H4 (cell line): ENCODE results near the gene TMEM147. TPM values are rescaled to one million over a fixed set of nuclear protein-coding genes. Genes with fewer than 3 reads are reported as not detected.

ENCODE experiments used
- DNase-seq: peaks from one replicate; pipeline ENCODE4 v3.0.0-alpha.2; 2015; ENCODE audit warnings: low spot score
- total RNA-seq: library from RNA; depleted of rRNA; stranded (reverse); fragments of >200 nt; shearing (Covaris generic); gene quantifications from 2 replicates; pipeline ENCODE4 v1.2.3, GENCODE V29; 2014; rRNA removed

Gene TMEM147, protein sequence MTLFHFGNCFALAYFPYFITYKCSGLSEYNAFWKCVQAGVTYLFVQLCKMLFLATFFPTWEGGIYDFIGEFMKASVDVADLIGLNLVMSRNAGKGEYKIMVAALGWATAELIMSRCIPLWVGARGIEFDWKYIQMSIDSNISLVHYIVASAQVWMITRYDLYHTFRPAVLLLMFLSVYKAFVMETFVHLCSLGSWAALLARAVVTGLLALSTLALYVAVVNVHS
- 306 and 341 TPM in 2 replicates for total RNA-seq

DNA sequence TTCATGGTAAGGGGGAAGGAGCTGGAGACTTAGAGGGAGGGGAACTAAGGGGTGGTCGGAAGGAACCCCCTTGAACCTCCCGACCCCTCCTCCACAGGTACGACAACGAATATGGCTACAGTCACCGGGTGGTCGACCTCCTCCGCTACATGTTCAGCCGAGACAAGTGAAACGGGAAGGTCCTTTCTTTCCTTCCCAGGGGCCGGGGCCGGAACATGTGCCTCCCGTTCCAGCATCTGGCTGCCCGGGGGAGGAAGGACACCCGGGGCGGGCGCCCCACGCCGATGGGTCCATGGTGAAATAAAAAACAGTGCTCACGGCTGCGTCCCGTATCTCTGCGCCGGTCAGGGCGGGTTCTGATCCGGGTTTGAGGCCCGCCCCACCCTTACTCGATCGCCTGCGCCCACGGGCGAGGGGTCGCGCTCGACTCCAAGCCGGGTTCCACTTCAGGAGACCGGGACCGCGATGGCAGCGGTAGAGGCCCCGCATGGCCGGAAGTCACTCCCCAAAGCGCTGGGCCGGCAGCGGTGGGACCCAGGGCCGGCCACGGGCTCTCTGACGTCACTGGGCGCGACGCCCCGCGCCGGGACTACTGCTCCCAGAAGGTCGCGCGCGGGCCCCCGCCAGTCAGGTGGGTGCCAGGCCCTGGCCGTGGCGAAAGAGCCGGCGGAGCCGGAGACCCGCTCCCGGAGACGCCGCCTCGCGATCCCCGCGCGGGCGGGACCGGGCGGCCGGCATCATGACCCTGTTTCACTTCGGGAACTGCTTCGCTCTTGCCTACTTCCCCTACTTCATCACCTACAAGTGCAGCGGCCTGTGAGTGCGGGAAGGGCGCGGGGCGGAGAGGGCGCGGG is at the start of gene TMEM147:
TMEM147 (plus strand) TSS at position 626 of the 854 bp plus-strand sequence; CDS start at position 740, 114 bp downstream.
- peak; percentile 93 for DNase-seq

DNA sequence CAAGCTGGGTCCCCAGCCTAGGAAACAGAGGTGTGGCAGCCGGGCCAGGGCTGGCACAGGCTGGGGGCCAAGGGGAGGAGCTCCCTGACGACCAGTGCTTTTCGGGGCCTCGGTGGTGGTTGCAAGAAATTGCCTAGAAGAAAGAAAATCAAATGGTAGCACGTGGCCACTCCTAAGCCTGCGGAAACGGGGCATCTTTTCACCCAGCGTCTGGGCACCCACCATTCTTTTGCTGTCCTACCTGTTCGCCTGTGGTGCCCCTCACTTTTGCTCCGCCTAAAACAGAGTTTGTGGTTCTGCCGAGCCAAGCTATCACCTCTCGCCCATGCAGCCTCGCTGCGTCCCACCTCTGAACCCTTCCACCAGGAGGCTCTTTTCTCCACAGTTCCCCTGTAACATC is 48.0 kb upstream of the TMEM147 start:
- no peak for DNase-seq

DNA sequence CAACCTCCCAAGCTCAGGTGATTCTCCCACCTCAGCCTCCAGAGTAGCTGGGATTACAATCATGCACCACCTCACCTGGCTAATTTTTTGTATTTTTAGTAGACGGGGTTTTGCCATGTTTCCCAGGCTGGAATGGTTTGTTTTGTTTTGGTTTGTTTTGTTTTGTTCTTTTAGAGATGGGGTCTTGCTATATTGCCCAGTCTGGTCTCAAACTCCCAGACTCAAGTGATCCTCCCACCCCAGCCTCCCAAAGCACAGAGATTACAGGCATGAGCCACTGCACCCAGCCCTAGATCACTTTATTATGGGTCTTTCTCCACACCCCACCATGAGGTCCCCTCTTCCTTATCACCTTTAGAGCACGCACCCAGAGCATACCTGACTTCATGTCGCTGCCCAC is 47.2 kb upstream of the TMEM147 start:
- no peak for DNase-seq

DNA sequence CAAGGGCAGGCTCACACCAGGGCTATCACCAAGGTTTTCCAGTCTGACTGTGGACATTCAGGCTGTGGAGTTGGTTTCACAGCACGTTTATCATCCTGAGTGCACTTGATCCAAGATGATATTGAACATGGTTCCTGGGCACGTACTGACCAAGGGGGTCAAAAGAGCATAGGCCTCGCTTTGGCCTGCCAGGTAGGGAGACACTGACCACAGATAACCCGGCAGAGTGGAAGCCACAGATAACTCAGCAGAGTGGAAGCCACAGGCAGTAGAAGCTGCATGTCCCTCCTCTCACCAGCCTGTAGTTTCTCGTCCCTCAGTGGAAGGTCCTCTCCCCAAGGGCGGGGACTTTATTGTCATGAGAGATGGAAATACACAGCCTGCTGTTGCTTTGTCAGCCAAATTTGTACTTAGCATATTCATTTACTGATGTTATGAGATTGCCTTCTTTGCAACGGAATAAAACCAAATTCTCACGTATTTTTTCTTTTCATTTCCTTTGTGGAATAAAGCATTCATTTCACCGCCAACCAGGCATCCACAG is 46.4 kb upstream of the TMEM147 start:
- no peak for DNase-seq

DNA sequence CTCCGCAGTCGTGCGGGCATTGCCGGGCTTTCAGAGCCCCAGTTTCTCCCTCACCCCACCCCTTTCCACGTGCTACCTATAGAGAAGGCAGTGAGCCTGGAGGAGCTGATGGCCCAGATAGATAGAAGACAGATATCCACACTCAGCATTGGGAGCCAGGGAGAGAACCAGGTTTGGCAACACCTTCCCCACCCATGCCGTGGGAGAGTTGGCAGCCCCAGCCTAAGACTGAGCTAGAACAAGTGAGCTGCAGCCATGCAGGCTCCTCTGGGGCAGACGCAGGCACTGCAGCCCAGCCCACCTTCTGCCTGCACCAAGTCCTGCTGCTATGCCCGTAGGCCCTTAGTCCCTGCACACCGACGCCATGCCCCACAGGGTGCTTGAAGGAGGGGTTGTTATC is 44.8 kb upstream of the TMEM147 start:
- no peak for DNase-seq

DNA sequence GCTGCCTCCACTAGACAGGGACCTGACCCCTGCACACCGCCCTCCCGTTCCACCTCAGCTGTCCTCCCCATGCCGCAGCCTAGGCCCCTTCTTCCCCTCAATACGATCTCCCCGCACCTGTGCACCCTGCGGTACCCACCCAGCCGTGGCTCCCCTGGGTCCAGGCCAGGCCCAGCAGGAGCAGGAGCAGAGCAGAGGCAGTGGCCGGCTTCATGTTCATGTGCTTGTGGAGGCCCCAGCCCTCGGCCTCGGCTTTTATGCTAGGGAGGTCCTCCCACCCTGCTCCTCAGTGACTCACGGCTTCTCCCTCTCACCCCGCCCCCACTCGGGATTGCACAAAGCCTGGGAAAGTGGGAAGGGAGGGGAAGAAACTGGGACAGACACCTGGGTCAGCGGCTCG is 43.7 kb upstream of the TMEM147 start:
- DNase-seq: no peak

DNA sequence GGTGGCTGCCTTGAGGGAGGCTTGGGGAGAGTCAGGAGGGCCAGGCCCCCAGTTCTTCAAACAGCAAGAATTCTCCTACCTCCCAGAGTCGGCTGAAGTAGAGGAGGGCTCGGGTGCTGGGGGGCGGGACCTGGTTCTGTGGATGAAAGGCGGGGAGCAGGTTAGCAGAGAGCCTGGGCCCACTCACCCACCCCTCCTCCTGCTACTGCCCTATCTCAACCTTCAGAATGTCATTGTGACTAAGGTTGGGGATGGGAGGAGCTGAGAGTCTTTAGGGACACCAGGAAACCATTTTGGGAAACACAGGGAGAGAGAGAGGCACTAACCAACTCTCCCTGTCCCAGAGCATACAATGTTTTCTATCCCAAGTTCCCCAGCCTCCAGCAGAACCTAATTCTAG is 42.7 kb upstream of the TMEM147 start:
- DNase-seq: no peak

DNA sequence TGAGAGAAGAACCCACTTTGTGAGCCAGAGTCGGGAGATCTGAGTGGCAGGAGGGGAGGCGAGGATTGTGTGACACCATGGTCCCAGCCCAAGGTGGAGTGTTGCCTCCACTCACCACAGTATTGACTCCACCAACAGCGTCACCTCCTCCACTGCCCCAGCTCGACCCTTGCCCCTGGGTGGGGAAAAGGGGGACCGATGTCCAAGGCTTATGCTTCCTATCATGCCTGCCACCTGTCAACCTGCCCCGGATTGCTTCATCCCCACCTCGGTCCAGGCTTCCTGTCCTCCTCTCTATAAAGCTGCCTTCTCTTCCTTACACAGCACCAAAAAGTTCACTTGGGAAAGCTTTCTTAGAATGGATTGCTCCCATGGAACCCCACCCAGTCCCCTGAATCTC is 39.4 kb upstream of the TMEM147 start:
- DNase-seq: no peak

DNA sequence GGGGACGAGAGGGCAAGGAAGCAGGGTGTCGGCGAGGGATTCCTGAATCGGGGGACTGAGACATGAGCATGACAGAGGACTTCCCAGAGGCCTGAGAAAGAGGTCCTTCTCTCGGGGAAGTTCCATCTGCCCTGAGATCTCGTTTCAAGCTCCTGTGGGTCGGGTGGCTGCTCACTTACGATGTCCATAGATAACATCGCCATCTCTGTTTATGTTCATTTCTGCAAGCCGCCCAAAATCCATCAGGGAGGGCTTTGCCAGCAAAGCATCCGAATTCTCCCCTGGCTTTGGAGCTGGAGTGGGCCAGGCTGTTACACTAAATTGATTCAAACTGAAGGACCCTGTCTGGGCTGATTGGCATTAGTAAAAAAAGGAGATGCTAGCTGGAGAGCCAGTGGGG is 37.9 kb upstream of the TMEM147 start:
- no peak for DNase-seq

DNA sequence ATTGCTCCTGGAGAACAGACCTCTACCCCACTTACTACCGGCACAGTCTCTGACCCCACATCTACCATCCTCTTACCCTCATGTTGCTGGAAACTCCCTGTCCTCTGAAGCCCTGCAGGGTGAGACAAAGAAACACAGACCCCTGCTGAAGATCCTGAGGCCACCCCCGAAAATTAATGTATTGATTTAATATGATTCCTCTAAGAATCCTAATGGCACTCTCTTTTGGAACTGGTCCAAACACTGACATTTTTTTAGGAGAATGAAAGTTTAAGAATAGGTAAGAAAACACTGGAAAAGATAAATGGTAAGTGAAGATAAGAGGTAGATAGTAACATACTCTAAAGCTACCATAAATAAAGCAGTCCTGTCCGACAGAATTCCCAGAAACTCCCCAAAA is 37.3 kb upstream of the TMEM147 start:
- DNase-seq: no peak

DNA sequence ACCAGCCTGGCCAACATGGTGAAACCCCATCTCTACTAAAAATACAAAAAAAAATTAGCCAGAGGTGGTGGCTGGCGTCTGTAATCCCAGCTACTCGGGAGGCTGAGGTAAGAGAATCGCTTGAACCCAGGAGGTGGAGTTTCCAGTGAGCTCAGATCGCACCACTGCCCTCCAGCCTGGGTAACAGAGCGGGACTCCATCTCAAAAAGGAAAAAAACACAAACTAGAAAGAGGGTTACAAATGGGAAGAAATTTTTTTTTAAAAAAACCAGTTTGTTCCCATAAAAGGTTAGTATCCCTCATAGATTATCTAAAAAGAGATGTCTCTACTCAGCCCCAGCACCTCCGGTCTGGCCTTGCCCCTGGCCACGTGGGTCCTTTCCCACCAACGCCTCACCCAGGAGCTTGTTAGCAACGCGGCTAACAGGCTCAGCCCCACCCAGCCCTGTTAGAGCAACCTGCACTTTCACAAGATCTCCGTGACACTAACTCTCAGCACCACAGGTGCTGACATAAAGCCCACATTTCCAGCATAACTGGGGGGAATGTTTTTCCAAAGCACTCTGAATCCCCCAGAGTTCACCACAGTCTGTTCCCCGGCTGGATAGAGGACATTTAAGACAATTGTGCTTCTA is 36.3 kb upstream of the TMEM147 start:
- no peak for DNase-seq

DNA sequence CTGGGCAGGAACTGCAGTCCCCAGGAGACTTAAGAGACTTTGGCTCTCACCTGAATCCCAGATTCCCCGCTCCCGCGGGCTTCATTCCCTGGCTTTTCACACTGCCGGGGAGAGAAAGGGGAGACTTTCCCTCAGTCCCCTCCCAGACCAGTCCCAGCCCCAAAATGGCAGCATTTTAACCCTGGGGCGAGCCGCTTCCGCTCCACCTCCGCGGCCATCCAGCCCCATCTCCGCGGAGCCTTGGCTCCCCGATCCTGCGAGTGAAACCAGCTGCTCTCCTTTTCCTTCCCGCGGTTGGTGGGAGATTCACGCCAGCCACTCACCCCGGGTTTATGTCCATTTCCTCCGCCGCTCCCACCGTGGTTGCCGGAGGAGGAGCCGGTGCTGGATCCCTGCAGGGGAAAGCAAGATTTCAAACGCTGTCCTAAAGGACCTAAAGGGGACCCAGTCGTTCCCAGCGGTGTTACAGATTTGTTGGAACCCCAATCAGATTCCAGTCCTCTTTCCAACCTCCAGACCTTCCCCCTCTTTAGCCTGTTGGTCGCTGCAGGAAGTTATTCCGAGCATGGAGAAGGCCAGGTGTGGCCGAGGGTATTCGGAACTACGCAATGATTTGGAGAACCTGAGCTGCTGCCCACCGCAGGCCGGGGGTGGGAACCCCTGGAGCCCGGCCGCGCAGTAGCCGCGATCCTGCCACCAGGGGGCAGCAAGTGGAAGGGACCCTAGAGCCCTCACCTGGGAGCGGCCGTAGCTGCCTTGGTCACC is 35.4 kb upstream of the TMEM147 start:
- DNase-seq: peak; percentile 69

DNA sequence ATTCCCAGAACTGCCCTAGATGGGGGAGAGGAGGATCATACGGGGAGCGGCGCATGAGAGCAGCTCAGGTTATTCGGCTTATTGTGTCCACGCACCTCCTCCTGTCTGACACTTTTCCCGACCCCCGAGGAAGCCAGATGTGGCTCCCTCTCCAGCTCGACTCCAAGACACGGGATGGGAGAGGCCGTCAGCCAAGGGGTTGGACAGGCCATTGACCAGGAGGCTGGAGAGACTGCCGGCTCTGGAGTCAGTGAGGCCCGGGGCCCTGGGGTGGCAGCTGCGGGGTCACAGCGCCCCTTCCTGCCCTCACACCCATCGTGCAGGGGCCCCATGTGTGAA is 34.8 kb upstream of the TMEM147 start:
- DNase-seq: no peak

DNA sequence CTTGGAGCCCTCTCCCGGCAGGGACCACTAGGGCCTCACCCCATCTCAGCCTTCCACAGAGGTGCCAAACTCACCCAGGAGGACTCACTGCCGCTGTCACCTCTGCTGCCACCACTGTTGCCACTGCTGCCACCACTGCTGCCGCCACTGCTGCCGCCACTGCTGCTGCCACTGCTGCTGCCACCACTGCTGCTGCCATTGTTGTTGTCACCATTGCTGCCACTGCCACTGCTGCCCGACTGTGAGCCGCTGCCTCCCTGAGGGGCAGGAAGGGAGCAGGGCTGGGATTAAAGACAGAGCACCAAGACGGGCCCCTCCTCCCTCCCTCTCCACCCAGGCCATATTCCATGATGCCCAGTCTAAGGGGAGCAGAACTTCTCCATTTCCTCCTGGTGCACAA is 34.1 kb upstream of the TMEM147 start:
- no peak for DNase-seq

DNA sequence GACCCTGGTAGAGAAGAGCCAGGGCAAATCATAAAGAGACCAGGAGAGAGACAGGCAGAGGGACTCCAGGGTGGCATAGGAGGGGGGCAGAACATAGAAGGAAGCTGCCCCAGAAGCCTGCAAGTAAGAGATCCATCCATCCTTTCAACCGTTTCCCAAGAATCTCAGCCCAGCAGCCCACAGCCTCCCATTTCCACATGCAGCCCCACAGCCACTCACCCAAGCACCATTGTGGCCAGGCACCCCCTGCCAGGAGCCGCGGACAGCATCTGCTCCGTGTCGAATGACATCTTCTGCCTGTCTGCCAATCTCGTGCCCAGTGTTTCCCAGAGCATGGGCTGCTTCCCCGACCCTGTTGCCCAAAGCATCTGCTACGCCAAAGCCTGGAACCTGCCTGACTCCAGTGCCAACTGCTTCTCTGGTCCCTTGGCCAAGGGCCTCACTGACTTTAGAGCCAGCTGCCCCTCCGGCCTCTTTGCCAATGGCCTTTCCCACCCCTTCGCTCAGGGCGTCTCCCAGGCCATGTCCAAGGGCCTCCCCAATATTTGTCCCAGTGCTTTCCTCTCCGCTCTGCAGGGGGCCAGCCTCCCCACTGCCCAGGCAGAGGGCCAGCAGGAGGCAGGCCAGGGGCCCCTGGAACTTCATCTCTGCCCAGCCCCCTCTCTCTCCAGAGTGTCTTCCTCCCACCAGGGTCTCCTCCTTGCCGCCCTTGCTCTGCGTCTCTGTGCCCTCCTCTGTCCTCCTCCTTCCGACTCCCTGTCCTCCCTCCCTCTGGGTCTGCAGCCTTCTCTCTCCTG is 32.4 kb upstream of the TMEM147 start:
- no peak for DNase-seq

DNA sequence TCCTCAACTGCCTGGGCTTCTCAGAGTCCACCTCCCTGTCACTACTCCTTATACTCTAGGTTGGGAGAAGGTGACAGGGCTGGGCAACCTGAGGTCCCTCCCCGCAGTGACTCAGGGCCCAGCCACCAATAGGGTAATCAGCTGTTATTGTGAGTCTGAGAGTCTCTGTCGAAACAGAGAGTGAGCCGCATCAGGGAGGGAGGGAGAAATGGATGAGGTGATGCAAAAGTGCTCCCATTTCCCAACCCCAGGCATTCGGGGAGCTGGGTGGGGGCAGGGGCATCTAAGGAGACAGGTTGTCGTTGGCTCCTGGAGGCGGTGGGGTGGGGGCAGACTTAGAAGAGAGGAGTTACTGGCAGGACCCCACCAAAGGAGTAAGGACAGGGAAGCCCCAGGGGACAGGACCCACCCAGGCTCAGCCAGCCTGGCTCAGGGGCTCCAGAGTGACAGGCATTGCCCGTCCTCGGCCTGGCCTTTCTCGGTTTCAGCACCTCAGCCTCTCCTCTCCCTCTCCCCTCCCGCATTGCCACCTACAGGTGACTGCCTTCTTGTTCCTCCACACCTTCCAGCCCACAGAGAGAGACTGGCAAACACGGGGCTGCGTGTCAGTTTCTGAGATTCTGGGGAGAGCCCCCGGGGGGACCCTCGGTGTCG is 31.7 kb upstream of the TMEM147 start, which contains the start of gene DMKN:
DMKN (minus strand) TSS at position 22 of the 654 bp plus-strand sequence. CDS start 174 bp downstream, outside the sequence.
- peak; percentile 61 for DNase-seq

DNA sequence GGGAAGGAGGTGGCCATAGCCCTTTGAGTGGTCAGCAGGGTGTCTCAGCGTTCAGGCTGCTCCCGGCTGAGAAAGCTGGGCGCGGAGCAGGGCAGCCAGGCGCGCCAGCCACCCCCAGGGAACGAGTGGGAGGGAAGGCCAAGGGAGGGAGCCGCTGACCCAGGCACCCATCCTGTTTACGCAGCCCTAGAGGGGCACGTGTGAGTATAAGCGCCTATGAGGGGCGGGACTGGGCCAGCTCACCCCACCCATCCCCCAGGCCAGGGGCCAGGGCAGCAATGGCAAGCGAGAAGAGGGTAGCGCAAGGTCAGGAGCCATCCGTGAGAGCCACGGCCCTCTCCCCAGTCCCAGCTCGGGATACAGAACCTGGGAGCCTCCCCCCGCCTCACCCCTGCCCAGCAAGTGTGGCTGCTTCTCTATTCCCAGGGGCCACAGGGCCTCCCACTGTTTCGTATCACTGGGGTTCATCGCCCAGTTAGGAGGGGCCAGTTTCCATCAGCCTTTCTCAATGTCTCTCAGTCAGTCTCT is 31.1 kb upstream of the TMEM147 start:
- DNase-seq: no peak

DNA sequence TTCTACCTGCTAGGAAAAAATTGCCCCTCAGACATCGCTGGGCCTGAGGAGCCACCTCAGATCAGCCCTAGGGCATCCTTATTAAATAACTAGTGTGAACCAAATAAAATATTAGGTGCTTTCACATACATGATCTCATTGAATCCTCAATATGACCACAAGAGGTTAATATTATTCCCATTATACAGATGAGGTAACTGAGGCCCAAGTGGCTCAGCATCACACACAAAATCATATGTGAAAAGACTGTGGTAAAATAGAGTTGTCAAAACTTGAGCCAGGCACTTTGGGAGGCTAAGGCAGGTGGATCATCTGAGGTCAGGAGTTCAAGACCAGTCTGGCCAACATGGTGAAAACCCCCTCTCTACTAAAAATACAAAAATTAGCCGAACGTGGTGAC is 29.1 kb upstream of the TMEM147 start:
- no peak for DNase-seq

DNA sequence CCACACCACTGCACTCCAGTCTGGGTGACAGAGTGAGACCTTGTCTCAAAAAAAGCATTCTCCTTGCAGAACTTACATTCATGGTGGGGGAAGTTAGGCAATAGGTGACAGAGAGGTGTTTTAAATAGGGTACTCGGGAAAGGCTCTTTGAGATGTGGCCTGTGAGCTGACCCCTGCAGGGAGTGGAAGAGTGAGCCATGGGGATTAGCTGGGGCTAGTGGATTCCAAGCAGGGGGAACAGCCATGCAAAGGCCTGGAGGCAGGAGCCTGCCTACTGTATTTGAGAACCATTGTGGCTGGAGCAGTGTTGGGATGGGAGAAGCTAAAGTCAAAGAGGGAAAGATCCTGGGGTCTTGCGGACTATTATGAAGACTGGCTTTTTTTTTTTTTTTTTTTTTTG is 28.1 kb upstream of the TMEM147 start:
- DNase-seq: no peak

DNA sequence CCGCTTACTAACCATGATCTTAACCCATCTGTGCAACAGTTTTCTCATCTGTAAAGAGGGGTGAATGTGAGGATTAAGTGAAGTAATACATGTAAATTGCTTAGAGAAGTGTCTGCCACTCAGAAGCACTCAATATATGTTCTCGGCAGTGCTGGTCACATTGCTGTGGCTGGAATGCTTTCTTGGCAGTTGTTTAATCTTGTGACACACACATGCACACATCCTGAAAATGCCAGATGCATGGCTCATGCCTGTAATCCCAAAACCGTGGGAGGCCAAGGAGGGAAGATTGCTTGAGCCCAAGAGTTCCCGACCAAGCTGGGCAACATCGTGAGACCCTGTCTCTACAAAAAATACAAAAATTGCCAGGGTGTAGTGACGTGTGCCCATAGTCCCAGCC is 27.1 kb upstream of the TMEM147 start:
- DNase-seq: peak; percentile 89
